HEK293T (cell line): ENCODE results near the gene HOXB5.

ENCODE experiments used
- CTCF ChIA-PET: fragments of 350-600 bp; formaldehyde crosslinking; extraction: SDS; loops from one replicate; lab custom pipeline; 2021; ENCODE audit warnings: antibody characterized with exemption, inconsistent platforms; lab: Yijun Ruan, JAX
- POLR2A ChIA-PET: fragments of 350-600 bp; formaldehyde crosslinking; extraction: SDS; loops from one replicate; lab custom pipeline; 2020; ENCODE audit warnings: antibody characterized with exemption, inconsistent platforms; lab: Yijun Ruan, JAX
- DNase-seq: peaks from one replicate; pipeline ENCODE4 v3.0.0; 2012; ENCODE audit warnings: mixed read lengths; ENCODE audit errors: extremely low spot score
- ARNT ChIP-seq: fragments of 450-650 bp; IDR thresholded peaks from 2 replicates; pipeline ENCODE4 v1.6.1; 2017; ENCODE audit warnings: mild to moderate bottlenecking
- BHLHE40 ChIP-seq: fragments of 450-650 bp; IDR thresholded peaks from 2 replicates; pipeline ENCODE4 v1.6.1; 2016; ENCODE audit warnings: mild to moderate bottlenecking, moderate library complexity, borderline replicate concordance
- CTBP1 ChIP-seq: fragments of 450-650 bp; IDR thresholded peaks from 2 replicates; pipeline ENCODE4 v1.6.1; 2016; ENCODE audit warnings: borderline replicate concordance
- ELF4 ChIP-seq: fragments of 450-650 bp; IDR thresholded peaks from 2 replicates; pipeline ENCODE4 v1.6.1; 2017; ENCODE audit warnings: antibody characterized with exemption
- FOXA1 ChIP-seq: fragments of 450-650 bp; IDR thresholded peaks from 2 replicates; pipeline ENCODE4 v1.6.1; 2016; ENCODE audit warnings: mild to moderate bottlenecking
- FOXK2 ChIP-seq: fragments of 450-650 bp; IDR thresholded peaks from 2 replicates; pipeline ENCODE4 v1.6.1; 2016; ENCODE audit warnings: mild to moderate bottlenecking
- FOXM1 ChIP-seq: fragments of 450-650 bp; IDR thresholded peaks from 2 replicates; pipeline ENCODE4 v1.6.1; 2017; ENCODE audit warnings: mild to moderate bottlenecking, borderline replicate concordance
- HDGF ChIP-seq: fragments of 450-650 bp; IDR thresholded peaks from 2 replicates; pipeline ENCODE4 v1.6.1; 2017; ENCODE audit warnings: antibody characterized with exemption, borderline replicate concordance
- L3MBTL2 ChIP-seq: fragments of 450-650 bp; conservative IDR thresholded peaks from 2 replicates; pipeline ENCODE4 v1.6.1; 2016; ENCODE audit warnings: mild to moderate bottlenecking
- LEF1 ChIP-seq: fragments of 450-650 bp; IDR thresholded peaks from 2 replicates; pipeline ENCODE4 v1.6.1; 2017; ENCODE audit warnings: mild to moderate bottlenecking, borderline replicate concordance
- NFRKB ChIP-seq: fragments of 450-650 bp; IDR thresholded peaks from 2 replicates; pipeline ENCODE4 v1.6.1; 2016; ENCODE audit warnings: mild to moderate bottlenecking, moderate library complexity
- PKNOX1 ChIP-seq: fragments of 450-650 bp; IDR thresholded peaks from 2 replicates; pipeline ENCODE4 v1.6.1; 2016
- SP1 ChIP-seq: fragments of 450-650 bp; IDR thresholded peaks from 2 replicates; pipeline ENCODE4 v1.6.1; 2017
- SUZ12 ChIP-seq: fragments of 450-650 bp; IDR thresholded peaks from 2 replicates; pipeline ENCODE4 v1.6.1; 2016; ENCODE audit warnings: mild to moderate bottlenecking
- TARDBP ChIP-seq: fragments of 450-650 bp; IDR thresholded peaks from 2 replicates; pipeline ENCODE4 v1.6.1; 2016
- ZNF384 ChIP-seq: fragments of 450-650 bp; IDR thresholded peaks from 2 replicates; pipeline ENCODE4 v1.6.1; 2016

HOXB5 gene

GRCh38 chr17:48630009-48630924 lies 36.7 kb upstream of the HOXB5 start:
- POLR2A ChIA-PET, result no interaction called here
- no peak for DNase-seq
- TF ChIP-seq PKNOX1, result no peak
- TF ChIP-seq FOXM1, result no peak
- CTCF ChIA-PET, result interaction anchor here (0.6 to 1.1 kb wide), 3 partner anchors 370 to 684 kb away, joined by 3 read pairs; no protein-coding TSS in a partner anchor

DNA sequence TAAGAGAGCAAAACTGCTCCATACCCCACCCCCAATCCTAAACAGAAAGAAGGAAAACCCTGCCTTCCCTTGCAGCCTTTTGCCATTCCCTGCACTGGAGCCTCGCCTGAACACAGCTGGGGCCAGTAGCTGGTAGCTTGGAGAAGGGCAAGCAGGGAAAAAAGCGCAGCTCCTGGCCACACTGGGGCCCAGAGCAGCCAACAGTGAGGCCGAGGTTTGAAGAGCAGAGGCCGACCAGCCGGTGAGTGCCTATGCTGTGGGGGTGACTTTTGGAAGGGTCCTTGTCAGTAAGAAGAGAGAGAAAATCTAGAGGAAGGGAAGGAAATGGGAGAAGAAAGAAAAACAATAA lies 35.8 kb upstream of the HOXB5 start:
- POLR2A ChIA-PET, result interaction anchor here (1.0 kb wide), 1 partner anchor 18 kb away, joined by 4 read pairs; no protein-coding TSS in a partner anchor
- no peak for DNase-seq
- TF ChIP-seq BHLHE40, result no peak
- no peak for TF ChIP-seq ZNF384
- no peak for TF ChIP-seq ARNT
- no peak for TF ChIP-seq L3MBTL2
- no peak for TF ChIP-seq LEF1
- CTCF ChIA-PET, result interaction anchor here (0.7 to 1.1 kb wide), 3 partner anchors 369 to 717 kb away, joined by 3 to 5 read pairs (median 3); no protein-coding TSS in a partner anchor

GRCh38 chr17:48628649-48629410 lies 35.3 kb upstream of the HOXB5 start:
- ChIA-PET CTCF (interaction anchor here (0.6 to 1.1 kb wide), 3 partner anchors 277 to 718 kb away, joined by 3 to 5 read pairs (median 4); no protein-coding TSS in a partner anchor), POLR2A (interaction anchor here (1.0 to 4.0 kb wide), 2 partner anchors 8 to 18 kb away, joined by 4 to 23 read pairs; no protein-coding TSS in a partner anchor)
- no peak for DNase-seq
- TF ChIP-seq ZNF384, result no peak

DNA sequence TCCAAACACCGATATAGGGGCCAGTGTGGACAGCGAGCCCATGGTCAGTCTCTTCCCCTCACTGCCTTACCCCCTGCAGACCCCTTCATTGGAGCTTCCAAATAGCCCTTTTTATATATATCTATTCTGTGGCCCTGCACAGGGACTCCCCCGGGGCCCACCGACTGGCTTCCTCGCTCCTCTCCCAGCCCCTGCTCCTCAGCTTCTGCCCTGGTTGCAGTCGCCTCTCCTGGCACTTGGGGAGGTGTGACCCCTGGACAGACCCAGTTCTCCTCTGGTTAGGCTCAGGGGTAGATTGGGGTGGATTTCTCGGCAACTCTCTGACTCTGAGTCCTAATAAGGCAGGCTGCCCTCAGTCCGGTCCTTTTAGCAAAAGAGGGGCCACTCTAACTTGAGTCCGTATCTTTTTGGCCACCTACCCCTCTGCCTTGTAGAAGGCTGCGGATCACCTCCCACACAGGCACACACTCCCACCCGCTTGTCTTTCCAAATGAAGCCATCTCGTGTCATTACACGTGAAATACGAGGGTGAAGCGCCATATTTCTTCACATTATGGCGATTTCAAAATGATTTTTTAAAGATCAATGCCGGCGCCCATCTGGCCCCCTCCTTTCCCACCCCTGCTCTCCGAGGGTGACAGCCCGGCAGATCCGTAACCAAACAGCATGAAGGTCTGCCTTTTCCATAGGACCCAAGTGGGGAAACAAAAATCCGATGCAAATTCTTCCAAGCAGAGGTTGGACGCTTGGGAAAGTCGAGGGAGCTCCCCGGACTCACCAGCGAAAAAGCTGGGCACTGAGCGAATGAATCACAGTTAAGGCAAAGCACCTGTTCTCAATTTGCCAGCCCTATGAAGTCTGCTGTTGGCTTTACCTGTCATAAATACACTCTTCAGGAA lies 34.3 kb upstream of the HOXB5 start:
- ChIA-PET POLR2A (interaction anchor here (4.0 kb wide), 1 partner anchor 9 kb away, joined by 23 read pairs; no protein-coding TSS in a partner anchor), CTCF (interaction anchor here (3.1 kb wide), 1 partner anchor 9 kb away, joined by 23 read pairs; no protein-coding TSS in a partner anchor)
- no peak for TF ChIP-seq ZNF384
- TF ChIP-seq TARDBP, result no peak
- no peak for TF ChIP-seq SP1
- TF ChIP-seq CTBP1, result no peak
- no peak for TF ChIP-seq LEF1
- no peak for TF ChIP-seq FOXK2
- no peak for TF ChIP-seq L3MBTL2
- TF ChIP-seq FOXM1, result no peak
- TF ChIP-seq SUZ12, result no peak
- no peak for TF ChIP-seq PKNOX1
- DNase-seq, result no peak

GRCh38 chr17:48627118-48627597 lies 33.6 kb upstream of the HOXB5 start:
- no peak for DNase-seq
- ChIA-PET POLR2A (interaction anchor here (1.1 to 4.0 kb wide), 4 partner anchors 10 to 19 kb away, joined by 4 to 23 read pairs (median 5); partner anchors contain the start of gene HOXB8), CTCF (interaction anchor here (3.1 kb wide), 1 partner anchor 10 kb away, joined by 23 read pairs; no protein-coding TSS in a partner anchor)
- TF ChIP-seq FOXA1, result no peak
- TF ChIP-seq PKNOX1, result no peak
- no peak for TF ChIP-seq ELF4
- no peak for TF ChIP-seq NFRKB
- no peak for TF ChIP-seq ZNF384
- no peak for TF ChIP-seq FOXK2
- TF ChIP-seq HDGF, result no peak
- no peak for TF ChIP-seq SP1
- no peak for TF ChIP-seq ARNT
- TF ChIP-seq LEF1, result no peak
- no peak for TF ChIP-seq FOXM1
- no peak for TF ChIP-seq CTBP1
- TF ChIP-seq TARDBP, result no peak
- no peak for TF ChIP-seq L3MBTL2
- TF ChIP-seq SUZ12, result no peak
- TF ChIP-seq BHLHE40, result no peak
